Suprapubic skin (tissue), 4 donors: ENCODE measurements around the gene MYH14.

Experiments used
- EP300 ChIP-seq: sonication (generic); formaldehyde crosslinking; IDR thresholded peaks from one replicate; pipeline ENCODE4 v1.6.1; 2017; ENCODE audit warnings: antibody characterized with exemption
- POLR2A ChIP-seq, 2 donors: fragments of 450-650 bp; IDR thresholded peaks; one replicate each; pipeline ENCODE4 v1.6.1; 2017; ENCODE audit warnings: antibody characterized with exemption in 2 of 2, mild to moderate bottlenecking in 2 of 2, moderate library complexity in 2 of 2
- POLR2AphosphoS5 ChIP-seq, 3 donors: sonication (generic); formaldehyde crosslinking; IDR thresholded peaks; one replicate each; pipeline ENCODE4 v1.6.1; 2017; ENCODE audit warnings: antibody characterized with exemption in 3 of 3
- TF ChIP-seq, protein P1 (sequence below), 2 donors: fragments of 200-600 bp in 1 of 2; fragments of 450-650 bp in 1 of 2; sonication (generic) in 1 of 2; IDR thresholded peaks; one replicate each; pipeline ENCODE4 v1.5.1; 2016 to 2019; ENCODE audit warnings: antibody characterized with exemption in 2 of 2, mild to moderate bottlenecking in 1 of 2, moderate library complexity in 1 of 2

DNA sequence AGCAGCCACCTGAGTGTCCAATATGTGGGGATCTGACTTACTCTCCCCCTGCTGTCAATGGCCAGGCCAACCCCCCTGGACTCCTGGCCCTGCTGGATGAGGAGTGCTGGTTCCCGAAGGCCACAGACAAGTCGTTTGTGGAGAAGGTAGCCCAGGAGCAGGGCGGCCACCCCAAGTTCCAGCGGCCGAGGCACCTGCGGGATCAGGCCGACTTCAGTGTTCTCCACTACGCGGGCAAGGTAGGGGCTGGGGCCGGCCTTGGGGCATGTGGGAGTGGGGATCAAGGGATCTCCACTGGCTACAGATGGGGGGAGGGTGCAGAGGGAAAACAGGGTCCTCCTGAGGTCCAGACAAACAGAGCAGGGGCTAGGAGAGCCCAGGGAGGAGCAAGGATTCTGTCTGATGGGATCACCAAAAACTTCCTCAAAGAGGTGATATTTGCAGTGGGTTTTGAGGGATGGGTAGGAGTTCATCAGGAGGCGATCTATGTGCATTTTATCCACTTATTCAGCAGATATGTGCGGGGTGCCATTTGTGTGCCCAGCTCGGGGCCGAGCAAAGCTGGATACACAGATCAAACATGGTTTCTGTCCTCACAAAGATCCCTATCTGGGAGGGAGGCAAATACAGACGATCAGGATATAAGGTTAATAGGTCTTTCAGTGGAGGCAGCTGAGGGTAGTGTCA is 47.2 kb downstream of the MYH14 start:
- TF ChIP-seq, protein P1, sequence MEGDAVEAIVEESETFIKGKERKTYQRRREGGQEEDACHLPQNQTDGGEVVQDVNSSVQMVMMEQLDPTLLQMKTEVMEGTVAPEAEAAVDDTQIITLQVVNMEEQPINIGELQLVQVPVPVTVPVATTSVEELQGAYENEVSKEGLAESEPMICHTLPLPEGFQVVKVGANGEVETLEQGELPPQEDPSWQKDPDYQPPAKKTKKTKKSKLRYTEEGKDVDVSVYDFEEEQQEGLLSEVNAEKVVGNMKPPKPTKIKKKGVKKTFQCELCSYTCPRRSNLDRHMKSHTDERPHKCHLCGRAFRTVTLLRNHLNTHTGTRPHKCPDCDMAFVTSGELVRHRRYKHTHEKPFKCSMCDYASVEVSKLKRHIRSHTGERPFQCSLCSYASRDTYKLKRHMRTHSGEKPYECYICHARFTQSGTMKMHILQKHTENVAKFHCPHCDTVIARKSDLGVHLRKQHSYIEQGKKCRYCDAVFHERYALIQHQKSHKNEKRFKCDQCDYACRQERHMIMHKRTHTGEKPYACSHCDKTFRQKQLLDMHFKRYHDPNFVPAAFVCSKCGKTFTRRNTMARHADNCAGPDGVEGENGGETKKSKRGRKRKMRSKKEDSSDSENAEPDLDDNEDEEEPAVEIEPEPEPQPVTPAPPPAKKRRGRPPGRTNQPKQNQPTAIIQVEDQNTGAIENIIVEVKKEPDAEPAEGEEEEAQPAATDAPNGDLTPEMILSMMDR (IDR thresholded peaks at IDR 0.05), result no peak
- TF ChIP-seq POLR2AphosphoS5 (IDR thresholded peaks at IDR 0.05) (no peak), POLR2A (IDR thresholded peaks at IDR 0.05) (no peak), EP300 (no peak)
